ENCODE data around the gene RNF39.
"Not testable (repeated sequence)": the region's sequence is repeated elsewhere in the genome, so short reads cannot be mapped to it uniquely, and the experiment has no call there.

The RNF39 gene

DNA sequence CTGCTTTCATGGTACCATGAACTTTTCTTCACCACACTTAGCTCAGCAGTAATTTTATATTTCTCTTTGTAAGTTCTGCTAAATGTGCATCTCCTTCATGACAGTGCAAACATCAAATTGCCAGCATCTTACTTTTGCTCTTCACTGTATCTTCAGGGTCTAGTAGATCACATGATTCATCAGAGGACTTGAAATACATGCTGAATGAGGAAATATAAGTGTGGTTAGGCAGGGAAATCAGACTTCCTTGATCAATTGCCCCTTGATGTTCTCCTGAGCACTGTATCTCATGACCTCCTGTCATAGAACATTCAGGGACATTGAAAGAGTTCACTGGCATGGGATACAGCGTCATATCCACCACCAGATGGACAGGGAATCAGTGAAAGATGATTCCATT is 39.8 kb downstream of the RNF39 start:
- Histone ChIP-seq H3K9me2 (replicated peaks; ENCODE audit: insufficient read depth, low read length) (no peaks in the 10 kb centered on the region), H3K4me2 (ENCODE audit: low read depth, low read length) (no peak overlapping the region), H3K9me3 (replicated peaks; ENCODE audit: insufficient read depth, low read length) (no peaks in the 10 kb centered on the region), H3F3A (ENCODE audit: insufficient read depth, low read length) (no peaks in the 10 kb centered on the region), H3K79me2 (ENCODE audit: low read length) (no peaks in the 10 kb centered on the region), H2AFZ (ENCODE audit: low read length) (no peak overlapping the region), H3K4me3 (ENCODE audit: low read length) (no peak overlapping the region), H3K9ac (ENCODE audit: low read length) (no peak overlapping the region), H4K20me1 (ENCODE audit: insufficient read depth, low read length) (no peaks in the 10 kb centered on the region), H3K27me3 (replicated peaks; ENCODE audit: insufficient read depth, low read length) (no peaks in the 10 kb centered on the region), H3K27ac (ENCODE audit: low read length) (no peak overlapping the region), H3K4me1 (ENCODE audit: low read length) (no peaks in the 10 kb centered on the region), H3K36me3 (replicated peaks; ENCODE audit: insufficient read depth, low read length) (no peaks in the 10 kb centered on the region)
- DNase-seq, result no peak
- TF ChIP-seq CTCF (IDR thresholded peaks at IDR 0.05; ENCODE audit: low read length), result no peak
- no peak for TF ChIP-seq EZH2 (optimal IDR thresholded peaks at IDR 0.05; ENCODE audit: low read depth, low read length)
- TF ChIP-seq EZH2phosphoT487 (IDR thresholded peaks at IDR 0.05; ENCODE audit: low read length), result no peak

DNA sequence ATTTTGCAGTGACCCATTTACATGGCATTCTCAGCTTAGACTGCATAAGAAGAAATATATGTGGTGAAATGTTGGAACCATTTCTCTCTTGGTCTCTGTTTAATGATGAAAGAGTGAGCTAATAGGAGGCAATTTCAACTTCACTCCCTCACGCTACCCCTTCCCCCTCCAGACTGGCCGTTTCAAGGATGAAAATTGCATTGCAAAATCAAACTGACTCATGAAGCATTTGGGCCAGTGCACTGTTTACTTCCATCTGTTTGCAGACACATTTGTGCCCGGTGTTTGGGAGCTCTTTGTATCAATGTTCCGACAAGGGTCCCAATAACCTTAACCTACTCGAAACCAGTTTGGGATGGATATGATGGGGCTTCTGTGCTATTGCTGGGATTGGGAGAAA is 42.1 kb downstream of the RNF39 start:
- not testable (repeated sequence) for H3F3A ChIP-seq (ENCODE audit: insufficient read depth, low read length); H3K9ac ChIP-seq (ENCODE audit: low read length); H3K36me3 ChIP-seq (replicated peaks; ENCODE audit: insufficient read depth, low read length); H3K79me2 ChIP-seq (ENCODE audit: low read length); H3K27ac ChIP-seq (ENCODE audit: low read length); H4K20me1 ChIP-seq (ENCODE audit: insufficient read depth, low read length); H3K4me3 ChIP-seq (ENCODE audit: low read length); H2AFZ ChIP-seq (ENCODE audit: low read length); DNase-seq; H3K4me2 ChIP-seq (ENCODE audit: low read depth, low read length); H3K27me3 ChIP-seq (replicated peaks; ENCODE audit: insufficient read depth, low read length); H3K9me3 ChIP-seq (replicated peaks; ENCODE audit: insufficient read depth, low read length); H3K4me1 ChIP-seq (ENCODE audit: low read length); H3K9me2 ChIP-seq (replicated peaks; ENCODE audit: insufficient read depth, low read length)

- H3K27me3 ChIP-seq (replicated peaks; ENCODE audit: insufficient read depth, low read length), result no peaks in the 10 kb centered on the region
- no peaks in the 10 kb centered on the region for H4K20me1 ChIP-seq (ENCODE audit: insufficient read depth, low read length)
- no peaks in the 10 kb centered on the region for H3F3A ChIP-seq (ENCODE audit: insufficient read depth, low read length)
- no peak overlapping the region for H3K4me3 ChIP-seq (ENCODE audit: low read length)
- H3K9me2 ChIP-seq (replicated peaks; ENCODE audit: insufficient read depth, low read length), result no peaks in the 10 kb centered on the region
- no peak overlapping the region for H3K4me2 ChIP-seq (ENCODE audit: low read depth, low read length)
- no peak for TF ChIP-seq CTCF (IDR thresholded peaks at IDR 0.05; ENCODE audit: low read length)
- no peak for TF ChIP-seq EZH2phosphoT487 (IDR thresholded peaks at IDR 0.05; ENCODE audit: low read length)
- TF ChIP-seq EZH2 (optimal IDR thresholded peaks at IDR 0.05; ENCODE audit: low read depth, low read length), result no peak
- no peaks in the 10 kb centered on the region for H3K79me2 ChIP-seq (ENCODE audit: low read length)
- no peak for DNase-seq
- no peak overlapping the region for H3K27ac ChIP-seq (ENCODE audit: low read length)
- H3K9ac ChIP-seq (ENCODE audit: low read length), result no peak overlapping the region
- no peak overlapping the region for H2AFZ ChIP-seq (ENCODE audit: low read length)
- H3K4me1 ChIP-seq (ENCODE audit: low read length), result no peaks in the 10 kb centered on the region
- H3K36me3 ChIP-seq (replicated peaks; ENCODE audit: insufficient read depth, low read length), result no peaks in the 10 kb centered on the region
- H3K9me3 ChIP-seq (replicated peaks; ENCODE audit: insufficient read depth, low read length), result no peaks in the 10 kb centered on the region
Observed at GRCh38 chr6:30031381-30031780, 44.2 kb downstream of the RNF39 start.

DNA sequence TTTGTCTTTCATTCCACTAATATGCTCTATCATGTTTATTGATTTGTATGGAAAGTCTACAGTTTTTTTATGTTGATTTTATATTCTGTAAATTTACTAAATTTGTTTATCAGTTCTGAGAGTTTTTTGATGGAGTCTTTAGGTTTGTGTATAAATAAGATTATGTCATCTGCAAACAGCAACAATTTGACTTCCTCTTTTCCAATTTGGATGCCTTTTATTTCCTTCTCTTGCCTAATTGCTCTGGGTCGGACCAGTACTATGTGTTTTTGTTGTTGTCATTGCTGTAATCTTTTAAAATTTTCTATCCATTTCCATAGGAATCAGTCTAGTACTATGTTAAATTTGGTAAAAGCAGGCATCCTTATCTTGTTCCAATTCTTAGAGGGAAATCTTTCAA is 46.0 kb downstream of the RNF39 start:
- Histone ChIP-seq H3K79me2 (ENCODE audit: low read length) (no peaks in the 10 kb centered on the region), H3K4me2 (ENCODE audit: low read depth, low read length) (no peak overlapping the region), H3K9me3 (replicated peaks; ENCODE audit: insufficient read depth, low read length) (no peaks in the 10 kb centered on the region), H3K4me1 (ENCODE audit: low read length) (no peaks in the 10 kb centered on the region), H3K9ac (ENCODE audit: low read length) (no peak overlapping the region), H3K27me3 (replicated peaks; ENCODE audit: insufficient read depth, low read length) (no peaks in the 10 kb centered on the region), H3F3A (ENCODE audit: insufficient read depth, low read length) (no peaks in the 10 kb centered on the region), H3K36me3 (replicated peaks; ENCODE audit: insufficient read depth, low read length) (no peaks in the 10 kb centered on the region), H2AFZ (ENCODE audit: low read length) (no peak overlapping the region), H3K9me2 (replicated peaks; ENCODE audit: insufficient read depth, low read length) (no peaks in the 10 kb centered on the region), H4K20me1 (ENCODE audit: insufficient read depth, low read length) (no peaks in the 10 kb centered on the region), H3K27ac (ENCODE audit: low read length) (no peak overlapping the region), H3K4me3 (ENCODE audit: low read length) (no peak overlapping the region)
- DNase-seq, result no peak
- no peak for TF ChIP-seq EZH2 (optimal IDR thresholded peaks at IDR 0.05; ENCODE audit: low read depth, low read length)
- TF ChIP-seq CTCF (IDR thresholded peaks at IDR 0.05; ENCODE audit: low read length), result no peak
- TF ChIP-seq EZH2phosphoT487 (IDR thresholded peaks at IDR 0.05; ENCODE audit: low read length), result no peak
